Measurements from ENCODE around the gene ANKK1. TPM values are rescaled to one million over a fixed set of nuclear protein-coding genes. Genes with fewer than 3 reads are reported as not detected.

Gene ANKK1
- total and polyA plus RNA-seq, 10 of the 15 experiments (the other 5 are each of a cell fraction or from before 2014, with no cell fraction given) = not detected

DNA sequence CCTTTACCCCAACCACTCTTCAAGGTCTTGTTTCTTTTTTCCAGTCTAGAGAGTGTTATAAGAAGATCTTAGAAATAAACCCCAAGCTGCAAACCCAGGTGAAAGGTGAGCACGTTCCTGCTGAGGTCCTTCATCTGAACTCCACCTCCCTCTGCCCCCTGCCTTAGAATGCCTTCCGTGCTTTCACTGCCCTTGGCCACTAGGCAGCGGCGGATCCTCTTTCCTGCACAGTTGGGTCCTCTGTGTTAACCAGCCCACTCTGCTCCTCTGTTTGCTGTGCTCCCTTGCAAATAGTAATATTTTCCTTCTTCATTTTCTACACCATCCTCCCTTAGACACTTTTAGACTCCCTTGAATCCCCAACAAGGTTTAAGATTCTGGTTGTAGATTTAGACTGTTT lies 48.8 kb upstream of the ANKK1 start (continued):
- no peak for TF ChIP-seq NFIC (IDR thresholded peaks at IDR 0.05; ENCODE audit: low read depth, low read length)

DNA sequence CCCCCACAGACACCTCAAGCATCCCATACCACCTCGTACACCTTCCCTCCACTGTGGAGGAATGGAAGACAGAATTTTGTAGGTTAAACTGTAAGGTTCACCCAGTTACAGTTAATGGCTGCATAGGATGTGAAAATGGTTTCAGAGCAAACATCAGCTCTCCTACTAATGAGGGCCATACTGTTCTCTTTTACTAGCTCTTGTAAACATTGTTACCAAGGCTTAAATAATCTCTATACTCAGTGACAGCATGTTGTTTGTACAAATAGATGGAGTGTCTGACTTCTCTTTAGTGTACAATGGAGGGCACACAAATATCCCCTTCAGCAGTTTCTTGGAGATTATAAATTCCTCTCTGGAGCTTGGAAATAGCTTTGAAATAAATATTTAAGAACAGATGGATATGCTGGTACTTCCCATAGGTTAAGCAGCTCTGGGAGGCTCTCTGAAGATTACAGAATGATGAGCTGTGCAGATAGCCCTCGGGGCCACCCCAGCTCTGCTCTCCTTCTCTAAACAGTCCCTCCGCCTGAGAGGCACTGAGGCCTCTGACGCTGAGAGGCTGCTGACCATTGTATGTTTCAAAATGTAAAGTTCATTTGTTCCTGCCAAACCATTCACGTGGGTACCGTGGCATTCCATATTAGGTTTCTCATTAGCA lies 47.5 kb upstream of the ANKK1 start:
- BruUV-seq (replicated peaks) = no TSS peak
- no peak overlapping the region for H3K4me2 ChIP-seq (ENCODE audit: control insufficient read depth, insufficient read depth)

More for the DNA sequence above, 47.5 kb upstream of the ANKK1 start:
- no peaks in the 10 kb centered on the region for H3K27me3 ChIP-seq (replicated peaks in 1 of 2; ENCODE audit: control insufficient read depth in 2 of 2, insufficient read depth in 2 of 2, low read length in 1 of 2)
- RAD21 ChIA-PET (ENCODE audit: unreplicated experiment) = no interaction called here
- H3K79me2 ChIP-seq (ENCODE audit: control insufficient read depth, insufficient read depth, low read length) = no peaks in the 10 kb centered on the region
- TF ChIP-seq, protein P1, sequence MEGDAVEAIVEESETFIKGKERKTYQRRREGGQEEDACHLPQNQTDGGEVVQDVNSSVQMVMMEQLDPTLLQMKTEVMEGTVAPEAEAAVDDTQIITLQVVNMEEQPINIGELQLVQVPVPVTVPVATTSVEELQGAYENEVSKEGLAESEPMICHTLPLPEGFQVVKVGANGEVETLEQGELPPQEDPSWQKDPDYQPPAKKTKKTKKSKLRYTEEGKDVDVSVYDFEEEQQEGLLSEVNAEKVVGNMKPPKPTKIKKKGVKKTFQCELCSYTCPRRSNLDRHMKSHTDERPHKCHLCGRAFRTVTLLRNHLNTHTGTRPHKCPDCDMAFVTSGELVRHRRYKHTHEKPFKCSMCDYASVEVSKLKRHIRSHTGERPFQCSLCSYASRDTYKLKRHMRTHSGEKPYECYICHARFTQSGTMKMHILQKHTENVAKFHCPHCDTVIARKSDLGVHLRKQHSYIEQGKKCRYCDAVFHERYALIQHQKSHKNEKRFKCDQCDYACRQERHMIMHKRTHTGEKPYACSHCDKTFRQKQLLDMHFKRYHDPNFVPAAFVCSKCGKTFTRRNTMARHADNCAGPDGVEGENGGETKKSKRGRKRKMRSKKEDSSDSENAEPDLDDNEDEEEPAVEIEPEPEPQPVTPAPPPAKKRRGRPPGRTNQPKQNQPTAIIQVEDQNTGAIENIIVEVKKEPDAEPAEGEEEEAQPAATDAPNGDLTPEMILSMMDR (IDR thresholded peaks at IDR 0.05 in 2 of 3, conservative IDR thresholded peaks at IDR 0.05 in 1 of 3; ENCODE audit: control insufficient read depth in 2 of 3, extremely low read depth in 1 of 3, insufficient read depth in 1 of 3, low read depth in 3 of 3, low read length in 3 of 3) = no peak
- TF ChIP-seq EED (IDR thresholded peaks at IDR 0.05; ENCODE audit: low read depth) = no peak
- TF ChIP-seq PML (IDR thresholded peaks at IDR 0.05; ENCODE audit: low read length) = no peak
- TF ChIP-seq, protein P2, sequence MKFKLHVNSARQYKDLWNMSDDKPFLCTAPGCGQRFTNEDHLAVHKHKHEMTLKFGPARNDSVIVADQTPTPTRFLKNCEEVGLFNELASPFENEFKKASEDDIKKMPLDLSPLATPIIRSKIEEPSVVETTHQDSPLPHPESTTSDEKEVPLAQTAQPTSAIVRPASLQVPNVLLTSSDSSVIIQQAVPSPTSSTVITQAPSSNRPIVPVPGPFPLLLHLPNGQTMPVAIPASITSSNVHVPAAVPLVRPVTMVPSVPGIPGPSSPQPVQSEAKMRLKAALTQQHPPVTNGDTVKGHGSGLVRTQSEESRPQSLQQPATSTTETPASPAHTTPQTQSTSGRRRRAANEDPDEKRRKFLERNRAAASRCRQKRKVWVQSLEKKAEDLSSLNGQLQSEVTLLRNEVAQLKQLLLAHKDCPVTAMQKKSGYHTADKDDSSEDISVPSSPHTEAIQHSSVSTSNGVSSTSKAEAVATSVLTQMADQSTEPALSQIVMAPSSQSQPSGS (IDR thresholded peaks at IDR 0.05; ENCODE audit: low read length) = no peak
- no peaks in the 10 kb centered on the region for H4K20me1 ChIP-seq (ENCODE audit: control insufficient read depth, insufficient read depth)
- no peak for ATAC-seq
- intact Hi-C loops (cut with micrococcal nuclease; ENCODE audit: unreplicated experiment) (no loop called here), in situ Hi-C loops (cut with MboI) (no loop called here)
- H3K9me3 ChIP-seq (replicated peaks; ENCODE audit: control insufficient read depth, insufficient read depth, low read length) = no peaks in the 10 kb centered on the region
- POLR2A ChIA-PET = no interaction called here
- H3K27ac ChIP-seq (ENCODE audit: control insufficient read depth, insufficient read depth) = no peak overlapping the region
- DNase-seq (ENCODE audit: low read depth, low spot score) = no peak
- SMC1A ChIA-PET (ENCODE audit: uncharacterized antibody, unreplicated experiment) = no interaction called here
- WGBS (ENCODE audit: insufficient coverage, insufficient replicate concordance, low lambda C conversion rate, missing lambda C conversion rate) = 88% methylated on average over 6 of the region's 6 CpGs
- FAIRE-seq = no peak
- no peaks in the 10 kb centered on the region; a peak in 1 of 4 replicates for H3K36me3 ChIP-seq (ENCODE audit: control insufficient read depth in 2 of 2, insufficient read depth in 2 of 2, low read length in 1 of 2)
- no peak overlapping the region for H3K4me3 ChIP-seq
- no peaks in the 10 kb centered on the region for H3K4me1 ChIP-seq (ENCODE audit: control insufficient read depth, insufficient read depth, low read length)
- no peak overlapping the region for H3K9ac ChIP-seq (ENCODE audit: control insufficient read depth, insufficient read depth, low read length)
- CTCF ChIA-PET = no interaction called here
- H2AFZ ChIP-seq (ENCODE audit: control insufficient read depth, low read depth, low read length) = no peak overlapping the region

Measured in GM12878 (cell line).